GM12873 (cell line): ENCODE results near the gene S100A3.

Experiments used
- TF ChIP-seq, protein P1 (sequence below): IDR thresholded peaks from 2 replicates; pipeline ENCODE4 v1.5.1; 2012; ENCODE audit warnings: low read depth, mild to moderate bottlenecking, moderate library complexity, low read length, control low read depth; ENCODE audit not compliant: insufficient read depth; ENCODE audit errors: missing control alignments

S100A3 gene

GRCh38 chr1:153556348-153556747, 7.3 kb upstream of the S100A3 start:
- TF ChIP-seq, protein P1, sequence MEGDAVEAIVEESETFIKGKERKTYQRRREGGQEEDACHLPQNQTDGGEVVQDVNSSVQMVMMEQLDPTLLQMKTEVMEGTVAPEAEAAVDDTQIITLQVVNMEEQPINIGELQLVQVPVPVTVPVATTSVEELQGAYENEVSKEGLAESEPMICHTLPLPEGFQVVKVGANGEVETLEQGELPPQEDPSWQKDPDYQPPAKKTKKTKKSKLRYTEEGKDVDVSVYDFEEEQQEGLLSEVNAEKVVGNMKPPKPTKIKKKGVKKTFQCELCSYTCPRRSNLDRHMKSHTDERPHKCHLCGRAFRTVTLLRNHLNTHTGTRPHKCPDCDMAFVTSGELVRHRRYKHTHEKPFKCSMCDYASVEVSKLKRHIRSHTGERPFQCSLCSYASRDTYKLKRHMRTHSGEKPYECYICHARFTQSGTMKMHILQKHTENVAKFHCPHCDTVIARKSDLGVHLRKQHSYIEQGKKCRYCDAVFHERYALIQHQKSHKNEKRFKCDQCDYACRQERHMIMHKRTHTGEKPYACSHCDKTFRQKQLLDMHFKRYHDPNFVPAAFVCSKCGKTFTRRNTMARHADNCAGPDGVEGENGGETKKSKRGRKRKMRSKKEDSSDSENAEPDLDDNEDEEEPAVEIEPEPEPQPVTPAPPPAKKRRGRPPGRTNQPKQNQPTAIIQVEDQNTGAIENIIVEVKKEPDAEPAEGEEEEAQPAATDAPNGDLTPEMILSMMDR = no peak

GRCh38 chr1:153553830-153554541, 4.9 kb upstream of the S100A3 start:
- TF ChIP-seq, protein P1 = no peak

- TF ChIP-seq, protein P1 = no peak
These were observed 4.0 kb upstream of the S100A3 start for GRCh38 chr1:153553096-153553495.

GRCh38 chr1:153552335-153552734, 3.3 kb upstream of the S100A3 start:
- TF ChIP-seq, protein P1 = no peak

DNA sequence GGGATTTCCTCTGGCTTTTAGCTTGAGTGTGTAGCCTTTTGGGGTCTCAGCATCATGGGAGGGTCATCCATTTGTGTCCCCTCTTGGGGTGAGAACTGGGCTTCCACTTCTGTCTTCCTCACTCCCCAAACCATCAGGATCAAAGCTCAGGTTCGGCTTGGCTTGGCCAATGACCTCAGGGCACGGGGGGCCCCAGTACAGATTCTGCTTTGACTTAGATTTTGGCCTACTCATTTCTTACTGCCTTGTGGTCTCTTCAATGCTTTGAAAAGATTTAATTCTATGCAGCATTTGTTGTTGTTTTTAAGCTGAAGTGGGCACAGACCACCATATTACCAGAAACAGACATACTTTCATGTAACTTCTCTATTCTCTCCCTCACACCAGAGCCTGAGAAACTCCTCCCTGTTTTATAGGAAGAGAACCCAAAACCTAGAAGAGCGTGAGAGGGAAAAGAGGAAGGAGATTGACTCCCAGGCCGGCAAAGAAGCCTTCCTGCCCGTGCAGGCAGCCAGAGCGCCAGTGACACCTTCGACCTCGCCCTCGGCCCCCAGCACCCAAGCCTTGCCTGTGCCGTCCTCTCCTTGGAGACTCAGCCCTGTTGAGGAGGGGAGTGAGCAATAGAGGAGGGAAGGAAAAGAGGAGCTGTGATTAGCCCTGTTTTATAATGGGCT, 1.9 kb upstream of the S100A3 start:
- TF ChIP-seq, protein P1 = no peak

DNA sequence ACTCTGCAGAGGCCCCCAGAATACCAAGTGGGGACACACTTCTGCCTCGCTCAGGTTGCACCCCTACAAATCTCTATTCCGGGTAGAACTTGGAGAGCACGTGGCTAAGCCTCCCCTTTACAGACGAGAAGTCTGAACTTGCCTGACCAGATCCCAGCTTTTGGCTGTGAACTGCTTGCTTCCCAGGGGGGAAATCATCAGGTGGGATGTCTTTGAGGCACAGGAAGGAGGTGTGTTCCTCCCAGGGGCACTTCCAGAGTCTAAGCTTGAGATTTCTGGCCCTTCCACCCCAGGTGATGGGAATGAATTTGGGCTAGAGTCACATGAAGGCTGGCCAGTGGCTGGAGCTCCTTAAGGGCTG, 1.3 kb upstream of the S100A3 start:
- TF ChIP-seq, protein P1 = no peak

DNA sequence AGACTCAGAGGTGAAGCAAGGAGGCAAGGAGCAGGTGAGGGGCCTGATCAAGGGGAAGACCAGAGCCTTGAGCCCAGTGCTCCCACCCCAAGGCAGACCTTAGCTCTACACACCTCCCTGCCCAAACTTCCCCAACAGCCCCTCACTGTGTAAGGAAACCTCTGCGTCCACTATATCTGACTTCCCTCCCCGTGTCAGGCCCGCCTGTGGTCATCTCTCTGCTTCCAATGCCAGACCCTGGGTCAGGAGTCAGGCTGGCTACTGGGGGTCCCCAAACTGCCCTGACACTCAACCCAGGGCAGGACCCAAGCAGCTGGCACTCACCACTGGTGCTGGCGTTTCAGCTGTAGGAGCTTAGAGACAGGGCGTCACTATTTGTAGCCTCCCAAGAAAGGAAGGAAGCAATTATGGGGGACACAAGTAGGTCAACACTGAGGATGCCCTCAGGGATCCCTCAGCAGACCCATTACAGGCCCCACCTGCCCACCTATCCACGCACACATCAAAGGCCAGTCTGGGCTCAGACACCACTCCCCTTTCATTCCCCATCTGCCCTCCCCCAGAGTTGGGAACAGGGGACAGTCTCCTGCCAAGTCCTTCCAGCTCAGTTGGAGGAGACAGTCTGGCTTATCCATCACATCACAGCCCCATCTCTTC, 811 bp upstream of the S100A3 start:
- TF ChIP-seq, protein P1 = no peak
